ENCODE data around the gene LRRTM4. TPM values are rescaled to one million over a fixed set of nuclear protein-coding genes. Genes with fewer than 3 reads are reported as not detected.

LRRTM4 gene
- polyA plus RNA-seq, 1 donor (not counting 4 experiments of a cell fraction or from before 2014, with no cell fraction given) = not detected

- H3K9ac ChIP-seq (ENCODE audit: control insufficient read depth, extremely low read depth, insufficient read depth, low read length) = no peak overlapping the region
- no peak for TF ChIP-seq EZH2 (IDR thresholded peaks at IDR 0.05; ENCODE audit: low read length)
- TF ChIP-seq CTCF (optimal IDR thresholded peaks at IDR 0.05 in 1 of 3, IDR thresholded peaks at IDR 0.05 in 1 of 3, conservative IDR thresholded peaks at IDR 0.05 in 1 of 3; ENCODE audit: extremely low read depth in 1 of 3, insufficient read depth in 2 of 3, low read length in 3 of 3) = no peak
- H3K4me1 ChIP-seq (ENCODE audit: control insufficient read depth, extremely low read depth, insufficient read depth, low read length) = no peaks in the 10 kb centered on the region
- H3K9me1 ChIP-seq (ENCODE audit: control insufficient read depth, extremely low read depth, insufficient read depth, low read length) = no peaks in the 10 kb centered on the region
- H3K4me2 ChIP-seq (ENCODE audit: control insufficient read depth, extremely low read depth, insufficient read depth, low read depth, low read length) = no peak overlapping the region
- no peaks in the 10 kb centered on the region for H3K9me3 ChIP-seq (ENCODE audit: control insufficient read depth, low read depth, low read length)
- H3K36me3 ChIP-seq (ENCODE audit: control insufficient read depth in 2 of 2, extremely low read depth in 1 of 2, insufficient read depth in 2 of 2, low read length in 2 of 2) = no peaks in the 10 kb centered on the region
- H3K79me2 ChIP-seq (ENCODE audit: control insufficient read depth, insufficient read depth, low read length) = no peaks in the 10 kb centered on the region
- DNase-seq (ENCODE audit: low read depth, low spot score) = no peak
- H3K27ac ChIP-seq (ENCODE audit: control insufficient read depth, insufficient read depth, low read length) = no peak overlapping the region
- H4K20me1 ChIP-seq (ENCODE audit: control insufficient read depth, extremely low read depth, insufficient read depth, low read length) = no peaks in the 10 kb centered on the region
- no peak overlapping the region for H2AFZ ChIP-seq (ENCODE audit: control insufficient read depth, low read length)
- dilution Hi-C loops (cut with MboI; ENCODE audit: extremely low pct_ligation_motif_present, low sequenced_read_pairs) = no loop called here
- no peak for FAIRE-seq
- H3K4me3 ChIP-seq (ENCODE audit: control insufficient read depth in 2 of 3, extremely low read depth in 1 of 3, insufficient read depth in 2 of 3, low read depth in 1 of 3, low read length in 3 of 3) = no peak overlapping the region
- H3K27me3 ChIP-seq (ENCODE audit: control insufficient read depth, extremely low read depth, insufficient read depth, low read length) = no peaks in the 10 kb centered on the region
Measured at GRCh38 chr2:77016443-77017354, 505.5 kb downstream of the LRRTM4 start.

- no peaks in the 10 kb centered on the region for H3K27me3 ChIP-seq (ENCODE audit: control insufficient read depth, extremely low read depth, insufficient read depth, low read length)
- no peak for DNase-seq (ENCODE audit: low read depth, low spot score)
Measured at GRCh38 chr2:77013953-77014352, 508.2 kb downstream of the LRRTM4 start.

More at GRCh38 chr2:77013953-77014352, 508.2 kb downstream of the LRRTM4 start:
- Histone ChIP-seq H3K27ac (ENCODE audit: control insufficient read depth, insufficient read depth, low read length) (no peak overlapping the region), H3K4me3 (ENCODE audit: control insufficient read depth in 2 of 3, extremely low read depth in 1 of 3, insufficient read depth in 2 of 3, low read depth in 1 of 3, low read length in 3 of 3) (no peak overlapping the region), H3K36me3 (ENCODE audit: control insufficient read depth in 2 of 2, extremely low read depth in 1 of 2, insufficient read depth in 2 of 2, low read length in 2 of 2) (no peaks in the 10 kb centered on the region), H3K79me2 (ENCODE audit: control insufficient read depth, insufficient read depth, low read length) (no peaks in the 10 kb centered on the region), H2AFZ (ENCODE audit: control insufficient read depth, low read length) (no peak overlapping the region), H3K9me3 (ENCODE audit: control insufficient read depth, low read depth, low read length) (no peaks in the 10 kb centered on the region), H3K9ac (ENCODE audit: control insufficient read depth, extremely low read depth, insufficient read depth, low read length) (no peak overlapping the region), H3K9me1 (ENCODE audit: control insufficient read depth, extremely low read depth, insufficient read depth, low read length) (no peaks in the 10 kb centered on the region), H3K4me2 (ENCODE audit: control insufficient read depth, extremely low read depth, insufficient read depth, low read depth, low read length) (no peak overlapping the region), H4K20me1 (ENCODE audit: control insufficient read depth, extremely low read depth, insufficient read depth, low read length) (no peaks in the 10 kb centered on the region), H3K4me1 (ENCODE audit: control insufficient read depth, extremely low read depth, insufficient read depth, low read length) (no peaks in the 10 kb centered on the region)
- no peak for FAIRE-seq
- TF ChIP-seq EZH2 (IDR thresholded peaks at IDR 0.05; ENCODE audit: low read length) (no peak), CTCF (optimal IDR thresholded peaks at IDR 0.05 in 1 of 3, IDR thresholded peaks at IDR 0.05 in 1 of 3, conservative IDR thresholded peaks at IDR 0.05 in 1 of 3; ENCODE audit: extremely low read depth in 1 of 3, insufficient read depth in 2 of 3, low read length in 3 of 3) (no peak)
- dilution Hi-C loops (cut with MboI; ENCODE audit: extremely low pct_ligation_motif_present, low sequenced_read_pairs) = no loop called here
